ENCODE data around the gene COG5.

Gene COG5

GRCh38 chr7:107387573-107388219 lies 176.0 kb downstream of the COG5 start:
- H3K9ac ChIP-seq (ENCODE audit: low read length): peak overlapping the region; percentile 74
- peaks cover 3% of the 10 kb centered on the region for H3K4me1 ChIP-seq (ENCODE audit: control insufficient read depth, insufficient read depth, low read depth, low read length)
- no peak overlapping the region for H4K8ac ChIP-seq (ENCODE audit: low read length)
- H3K4me3 ChIP-seq (ENCODE audit: insufficient read depth in 1 of 2, low read depth in 1 of 2, low read length in 2 of 2): peak overlapping the region in 1 of 2 experiments; percentile 39
- H3K27me3 ChIP-seq (ENCODE audit: control insufficient read depth in 1 of 2, insufficient read depth in 1 of 2, low read length in 2 of 2): no peaks in the 10 kb centered on the region
- H3K23ac ChIP-seq (ENCODE audit: low read length in 2 of 2): no peak overlapping the region
- H3K79me1 ChIP-seq (replicated peaks; ENCODE audit: low read length, poor library complexity, severe bottlenecking): peaks cover 24% of the 10 kb centered on the region
- no peak overlapping the region for H3K4ac ChIP-seq (ENCODE audit: low read depth in 1 of 2, low read length in 2 of 2)
- peak; percentile 96 for DNase-seq
- H2AFZ ChIP-seq (ENCODE audit: low read depth, low read length): no peak overlapping the region
- no peak overlapping the region for H2BK15ac ChIP-seq (ENCODE audit: low read depth, poor library complexity, severe bottlenecking)
- H3K14ac ChIP-seq (ENCODE audit: low read length in 2 of 2): no peak overlapping the region
- H2BK120ac ChIP-seq (ENCODE audit: low read depth, low read length): no peak overlapping the region
- no peak overlapping the region for H4K91ac ChIP-seq (ENCODE audit: low read length)
- H2AK5ac ChIP-seq (ENCODE audit: low read length, severe bottlenecking): no peak overlapping the region
- no peak overlapping the region for H2BK5ac ChIP-seq (ENCODE audit: low read depth, low read length, poor library complexity, severe bottlenecking)
- H3K27ac ChIP-seq (ENCODE audit: low read length, poor library complexity, severe bottlenecking): no peak overlapping the region
- H3K36me3 ChIP-seq (ENCODE audit: control insufficient read depth in 1 of 2, insufficient read depth in 2 of 2, low read depth in 1 of 2, low read length in 2 of 2): no peaks in the 10 kb centered on the region
- no peak overlapping the region for H3K18ac ChIP-seq (ENCODE audit: low read depth in 1 of 2, low read length in 2 of 2)
- WGBS: 8% methylated on average over 6 of the region's 6 CpGs
- H3K4me2 ChIP-seq (ENCODE audit: low read length, poor library complexity, severe bottlenecking): no peak overlapping the region
- H2BK12ac ChIP-seq (ENCODE audit: low read length in 2 of 2): no peak overlapping the region
- H3K9me3 ChIP-seq (ENCODE audit: control insufficient read depth, low read length): no peaks in the 10 kb centered on the region

- Histone ChIP-seq H3K14ac (ENCODE audit: low read length in 2 of 2) (no peak overlapping the region), H3K27me3 (ENCODE audit: control insufficient read depth in 1 of 2, insufficient read depth in 1 of 2, low read length in 2 of 2) (no peaks in the 10 kb centered on the region), H3K36me3 (ENCODE audit: control insufficient read depth in 1 of 2, insufficient read depth in 2 of 2, low read depth in 1 of 2, low read length in 2 of 2) (no peaks in the 10 kb centered on the region), H3K27ac (ENCODE audit: low read length, poor library complexity, severe bottlenecking) (no peak overlapping the region), H2BK5ac (ENCODE audit: low read depth, low read length, poor library complexity, severe bottlenecking) (no peak overlapping the region), H3K18ac (ENCODE audit: low read depth in 1 of 2, low read length in 2 of 2) (peak overlapping the region; percentile 67 to 80), H3K9ac (ENCODE audit: low read length) (peak overlapping the region; percentile 74), H4K91ac (ENCODE audit: low read length) (peak overlapping the region; percentile 85), H3K4me1 (ENCODE audit: control insufficient read depth, insufficient read depth, low read depth, low read length) (peaks cover 3% of the 10 kb centered on the region), H2AFZ (ENCODE audit: low read depth, low read length) (no peak overlapping the region), H2BK15ac (ENCODE audit: low read depth, poor library complexity, severe bottlenecking) (no peak overlapping the region), H2AK5ac (ENCODE audit: low read length, severe bottlenecking) (no peak overlapping the region), H3K4ac (ENCODE audit: low read depth in 1 of 2, low read length in 2 of 2) (peak overlapping the region; percentile 54 to 74), H2BK120ac (ENCODE audit: low read depth, low read length) (peak overlapping the region; percentile 61), H2BK12ac (ENCODE audit: low read length in 2 of 2) (peak overlapping the region in 1 of 2 experiments; percentile 80), H3K23ac (ENCODE audit: low read length in 2 of 2) (no peak overlapping the region), H3K9me3 (ENCODE audit: control insufficient read depth, low read length) (no peaks in the 10 kb centered on the region), H3K4me3 (ENCODE audit: insufficient read depth in 1 of 2, low read depth in 1 of 2, low read length in 2 of 2) (peak overlapping the region in 1 of 2 experiments; percentile 39), H3K79me1 (replicated peaks; ENCODE audit: low read length, poor library complexity, severe bottlenecking) (peaks cover 24% of the 10 kb centered on the region), H3K4me2 (ENCODE audit: low read length, poor library complexity, severe bottlenecking) (no peak overlapping the region), H4K8ac (ENCODE audit: low read length) (peak overlapping the region; percentile 89)
- under 1% methylated on average over 4 of the region's 6 CpGs for WGBS
- DNase-seq: peak; percentile 83
Measured at GRCh38 chr7:107387128-107387527, 176.6 kb downstream of the COG5 start.

GRCh38 chr7:107386548-107387102 lies 177.1 kb downstream of the COG5 start:
- no peak overlapping the region for H2AFZ ChIP-seq (ENCODE audit: low read depth, low read length)
- WGBS: 40% methylated on average over 1 of the region's 4 CpGs
- peak overlapping the region; percentile 74 for H3K9ac ChIP-seq (ENCODE audit: low read length)

GRCh38 chr7:107384025-107384424 lies 179.7 kb downstream of the COG5 start:
- H3K4ac ChIP-seq (ENCODE audit: low read depth in 1 of 2, low read length in 2 of 2): peak overlapping the region in 1 of 2 experiments; percentile 64
- H2AFZ ChIP-seq (ENCODE audit: low read depth, low read length): no peak overlapping the region
- H3K18ac ChIP-seq (ENCODE audit: low read depth in 1 of 2, low read length in 2 of 2): peak overlapping the region in 1 of 2 experiments; percentile 62
- no peak overlapping the region for H3K4me3 ChIP-seq (ENCODE audit: insufficient read depth in 1 of 2, low read depth in 1 of 2, low read length in 2 of 2)
- H2BK12ac ChIP-seq (ENCODE audit: low read length in 2 of 2): peak overlapping the region in 1 of 2 experiments; percentile 63
- H2BK120ac ChIP-seq (ENCODE audit: low read depth, low read length): no peak overlapping the region
- H2BK5ac ChIP-seq (ENCODE audit: low read depth, low read length, poor library complexity, severe bottlenecking): no peak overlapping the region
- no peaks in the 10 kb centered on the region for H3K9me3 ChIP-seq (ENCODE audit: control insufficient read depth, low read length)
- H2AK5ac ChIP-seq (ENCODE audit: low read length, severe bottlenecking): no peak overlapping the region
- WGBS: 96% methylated on average over 5 of the region's 5 CpGs
- H3K9ac ChIP-seq (ENCODE audit: low read length): no peak overlapping the region
- peaks cover 21% of the 10 kb centered on the region for H3K79me1 ChIP-seq (replicated peaks; ENCODE audit: low read length, poor library complexity, severe bottlenecking)
- no peaks in the 10 kb centered on the region for H3K27me3 ChIP-seq (ENCODE audit: control insufficient read depth in 1 of 2, insufficient read depth in 1 of 2, low read length in 2 of 2)
- no peak overlapping the region for H3K27ac ChIP-seq (ENCODE audit: low read length, poor library complexity, severe bottlenecking)
- no peak overlapping the region for H3K23ac ChIP-seq (ENCODE audit: low read length in 2 of 2)
- H3K4me2 ChIP-seq (ENCODE audit: low read length, poor library complexity, severe bottlenecking): no peak overlapping the region
- H3K36me3 ChIP-seq (ENCODE audit: control insufficient read depth in 1 of 2, insufficient read depth in 2 of 2, low read depth in 1 of 2, low read length in 2 of 2): no peaks in the 10 kb centered on the region
- no peak overlapping the region for H3K14ac ChIP-seq (ENCODE audit: low read length in 2 of 2)
- no peak overlapping the region for H4K8ac ChIP-seq (ENCODE audit: low read length)
- H3K4me1 ChIP-seq (ENCODE audit: control insufficient read depth, insufficient read depth, low read depth, low read length): peaks cover 3% of the 10 kb centered on the region
- H2BK15ac ChIP-seq (ENCODE audit: low read depth, poor library complexity, severe bottlenecking): no peak overlapping the region
- DNase-seq: no peak
- H4K91ac ChIP-seq (ENCODE audit: low read length): no peak overlapping the region

More at GRCh38 chr7:107386548-107387102, 177.1 kb downstream of the COG5 start:
- Histone ChIP-seq H3K9me3 (ENCODE audit: control insufficient read depth, low read length) (no peaks in the 10 kb centered on the region), H3K27me3 (ENCODE audit: control insufficient read depth in 1 of 2, insufficient read depth in 1 of 2, low read length in 2 of 2) (no peaks in the 10 kb centered on the region), H3K27ac (ENCODE audit: low read length, poor library complexity, severe bottlenecking) (no peak overlapping the region), H3K4ac (ENCODE audit: low read depth in 1 of 2, low read length in 2 of 2) (peak overlapping the region; percentile 32 to 81), H3K14ac (ENCODE audit: low read length in 2 of 2) (no peak overlapping the region), H2AK5ac (ENCODE audit: low read length, severe bottlenecking) (no peak overlapping the region), H3K18ac (ENCODE audit: low read depth in 1 of 2, low read length in 2 of 2) (peak overlapping the region; percentile 80 to 87), H2BK120ac (ENCODE audit: low read depth, low read length) (peak overlapping the region; percentile 73), H3K36me3 (ENCODE audit: control insufficient read depth in 1 of 2, insufficient read depth in 2 of 2, low read depth in 1 of 2, low read length in 2 of 2) (no peaks in the 10 kb centered on the region), H4K91ac (ENCODE audit: low read length) (peak overlapping the region; percentile 39), H2BK5ac (ENCODE audit: low read depth, low read length, poor library complexity, severe bottlenecking) (no peak overlapping the region), H2BK15ac (ENCODE audit: low read depth, poor library complexity, severe bottlenecking) (no peak overlapping the region), H3K79me1 (replicated peaks; ENCODE audit: low read length, poor library complexity, severe bottlenecking) (peaks cover 24% of the 10 kb centered on the region), H3K4me3 (ENCODE audit: insufficient read depth in 1 of 2, low read depth in 1 of 2, low read length in 2 of 2) (peak overlapping the region in 1 of 2 experiments; percentile 39), H3K23ac (ENCODE audit: low read length in 2 of 2) (no peak overlapping the region), H2BK12ac (ENCODE audit: low read length in 2 of 2) (peak overlapping the region; percentile 58 to 89), H4K8ac (ENCODE audit: low read length) (peak overlapping the region; percentile 87), H3K4me1 (ENCODE audit: control insufficient read depth, insufficient read depth, low read depth, low read length) (peaks cover 3% of the 10 kb centered on the region), H3K4me2 (ENCODE audit: low read length, poor library complexity, severe bottlenecking) (no peak overlapping the region)
- DNase-seq: peak; percentile 48

All from mesenchymal stem cell (in vitro differentiated cells and primary cell).